Activated naive CD4-positive, alpha-beta T cell treated with anti-CD3 and anti-CD28 coated beads, Interleukin-2, amount 50 U/mL, for 72 hours (primary cell): ENCODE data around the gene TBC1D30. TPM values are rescaled to one million over a fixed set of nuclear protein-coding genes. Genes with fewer than 3 reads are reported as not detected.
"Not testable (repeated sequence)": the region's sequence is repeated elsewhere in the genome, so short reads cannot be mapped to it uniquely, and the experiment has no call there.

Experiments
- ATAC-seq, 2 donors: fragments of 150-1000 bp; cut with Tn5 transposase; 2 replicates each; pipeline ENCODE4 v1.10.0; 2021; ENCODE audit warnings: mild to moderate bottlenecking in 2 of 2, moderate library complexity in 2 of 2
- DNase-seq, 2 donors: peaks; one replicate each; pipeline ENCODE4 v3.0.0; 2021 to 2022; ENCODE audit warnings: low spot score in 2 of 2
- H3K27ac Mint-ChIP-seq, 2 donors: one replicate each; pipeline ENCODE4 v1.8.0; 2022; ENCODE audit warnings: mild to moderate bottlenecking in 2 of 2, mixed read lengths in 2 of 2
- H3K36me3 Mint-ChIP-seq, 2 donors: one replicate each; pipeline ENCODE4 v1.8.0; 2022; ENCODE audit warnings: mixed read lengths in 2 of 2
- H3K9me3 Mint-ChIP-seq, 2 donors: one replicate each; pipeline ENCODE4 v1.8.0; 2022; ENCODE audit warnings: mixed read lengths in 2 of 2
- total RNA-seq, 2 donors: library from RNA; stranded (reverse); gene quantifications; one replicate each; pipeline ENCODE4 v1.2.3, GENCODE V29; 2022

The TBC1D30 gene
- under 1 TPM; 0.27 to 0.41 TPM for total RNA-seq

GRCh38 chr12:64824500-64825142 is at the start of gene TBC1D30:
TSS of gene TBC1D30 (plus strand) at chr12:64824647. CDS start at chr12:64824880, 233 bp downstream.
- DNase-seq = peak in 1 of 2 donors; percentile 14
- Mint-ChIP-seq H3K27ac (no peak within 1 kb of the TSS), H3K9me3 (no peaks in the 10 kb centered on the region), H3K36me3 (peaks cover 0 to 7% of the 10 kb centered on the region in 2 donors)
- peak; percentile 51 to 70 for ATAC-seq

- Mint-ChIP-seq H3K36me3 (peaks cover 29 to 51% of the 10 kb centered on the region in 2 donors), H3K9me3 (peaks cover 25 to 29% of the 10 kb centered on the region in 2 donors)
- DNase-seq, H3K27ac Mint-ChIP-seq, ATAC-seq: not testable (repeated sequence)
Observed at GRCh38 chr12:64775147-64775736, 49.2 kb upstream of the TBC1D30 start.

GRCh38 chr12:64779354-64779974 is 45.0 kb upstream of the TBC1D30 start:
- Mint-ChIP-seq H3K36me3 (peaks cover 21 to 34% of the 10 kb centered on the region in 2 donors), H3K27ac (no peak overlapping the region), H3K9me3 (peaks cover 15 to 17% of the 10 kb centered on the region in 2 donors)
- DNase-seq (no peak), ATAC-seq (no peak)

- H3K27ac Mint-ChIP-seq = no peak overlapping the region
- DNase-seq = no peak
- H3K9me3 Mint-ChIP-seq = peaks cover 13 to 15% of the 10 kb centered on the region in 2 donors
- peaks cover 20 to 33% of the 10 kb centered on the region in 2 donors for H3K36me3 Mint-ChIP-seq
- ATAC-seq = no peak
Observed at GRCh38 chr12:64780132-64780530, 44.3 kb upstream of the TBC1D30 start.

DNA sequence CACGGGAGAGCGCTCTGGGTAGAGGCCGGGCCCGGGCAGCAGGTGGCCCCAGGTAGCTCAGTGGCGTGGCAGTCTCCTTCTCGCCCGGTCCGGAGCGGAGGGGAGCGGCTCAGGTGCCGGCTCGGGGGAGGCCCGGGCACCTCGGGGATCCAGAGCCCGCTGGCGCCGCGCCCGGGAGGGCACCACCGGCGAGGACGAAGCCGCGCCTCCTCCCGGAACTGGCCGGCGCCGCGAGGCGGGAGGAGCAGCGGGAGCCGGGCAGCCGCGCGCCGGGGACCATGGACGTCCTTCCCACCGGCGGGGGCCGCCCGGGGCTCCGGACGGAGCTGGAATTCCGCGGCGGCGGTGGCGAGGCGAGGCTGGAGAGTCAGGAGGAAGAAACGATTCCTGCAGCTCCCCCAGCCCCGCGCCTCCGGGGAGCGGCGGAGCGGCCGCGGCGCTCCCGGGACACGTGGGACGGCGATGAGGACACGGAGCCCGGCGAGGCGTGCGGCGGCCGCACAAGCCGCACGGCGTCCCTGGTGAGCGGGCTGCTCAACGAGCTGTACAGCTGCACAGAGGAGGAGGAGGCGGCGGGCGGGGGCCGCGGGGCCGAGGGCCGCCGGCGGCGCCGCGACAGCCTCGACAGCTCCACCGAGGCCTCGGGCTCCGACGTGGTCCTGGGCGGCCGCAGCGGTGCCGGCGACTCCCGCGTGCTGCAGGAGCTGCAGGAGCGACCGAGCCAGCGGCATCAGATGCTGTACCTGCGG is 43.7 kb upstream of the TBC1D30 start:
- no peak overlapping the region for H3K27ac Mint-ChIP-seq
- H3K36me3 Mint-ChIP-seq = peaks cover 14 to 27% of the 10 kb centered on the region in 2 donors
- peak in 1 of 2 donors; percentile 26 for DNase-seq

GRCh38 chr12:64781280-64782190 is 42.9 kb upstream of the TBC1D30 start:
- no peak overlapping the region for H3K27ac Mint-ChIP-seq
- peaks cover 0 to 4% of the 10 kb centered on the region in 2 donors for H3K9me3 Mint-ChIP-seq
- DNase-seq = no peak
- peak; percentile 46 to 55 for ATAC-seq
- H3K36me3 Mint-ChIP-seq = peaks cover 9 to 19% of the 10 kb centered on the region in 2 donors

More for the DNA sequence above, 43.7 kb upstream of the TBC1D30 start:
- peaks cover 7 to 10% of the 10 kb centered on the region in 2 donors for H3K9me3 Mint-ChIP-seq
- ATAC-seq = peak; percentile 66 to 74

DNA sequence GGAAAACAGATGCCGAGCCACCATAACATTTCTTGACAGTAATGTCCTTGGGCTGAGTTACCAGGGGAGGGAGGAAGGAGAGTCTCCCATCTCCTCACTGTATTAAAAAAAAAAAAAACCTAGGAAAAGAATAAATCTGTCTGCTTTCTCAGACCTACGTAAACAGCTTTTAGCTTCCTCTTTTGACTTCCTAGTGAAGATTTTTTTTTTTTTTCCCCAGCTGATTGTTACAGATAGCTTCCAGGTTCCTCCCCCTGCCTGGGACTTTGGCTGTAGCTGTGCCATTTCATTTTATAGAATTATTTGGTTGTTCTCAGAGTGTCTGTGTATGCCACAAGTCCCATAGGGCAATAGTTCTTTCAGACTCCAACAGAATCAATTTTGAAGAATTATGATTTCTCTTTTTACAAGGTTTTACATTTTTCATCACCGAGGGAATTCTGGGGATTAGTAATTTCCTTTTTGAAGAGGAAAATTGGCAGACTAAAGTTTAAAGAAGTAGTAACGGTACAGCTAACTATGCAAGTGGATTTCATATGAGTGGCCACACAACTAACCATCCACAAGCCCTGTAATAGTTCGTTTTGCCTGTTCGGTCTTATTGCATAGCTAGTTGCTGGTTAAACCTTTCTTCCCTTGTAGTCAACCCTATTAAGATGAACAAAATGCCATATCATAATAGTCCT is 42.1 kb upstream of the TBC1D30 start:
- Mint-ChIP-seq H3K9me3 (peaks cover 0 to 4% of the 10 kb centered on the region in 2 donors), H3K27ac (no peak overlapping the region), H3K36me3 (peaks cover 9 to 12% of the 10 kb centered on the region in 2 donors)
- no peak for ATAC-seq
- no peak for DNase-seq

GRCh38 chr12:64785838-64786237 is 38.6 kb upstream of the TBC1D30 start:
- ATAC-seq = no peak
- peaks cover 0 to 7% of the 10 kb centered on the region in 2 donors for H3K36me3 Mint-ChIP-seq
- H3K27ac Mint-ChIP-seq = no peak overlapping the region
- no peak for DNase-seq
- no peaks in the 10 kb centered on the region for H3K9me3 Mint-ChIP-seq

DNA sequence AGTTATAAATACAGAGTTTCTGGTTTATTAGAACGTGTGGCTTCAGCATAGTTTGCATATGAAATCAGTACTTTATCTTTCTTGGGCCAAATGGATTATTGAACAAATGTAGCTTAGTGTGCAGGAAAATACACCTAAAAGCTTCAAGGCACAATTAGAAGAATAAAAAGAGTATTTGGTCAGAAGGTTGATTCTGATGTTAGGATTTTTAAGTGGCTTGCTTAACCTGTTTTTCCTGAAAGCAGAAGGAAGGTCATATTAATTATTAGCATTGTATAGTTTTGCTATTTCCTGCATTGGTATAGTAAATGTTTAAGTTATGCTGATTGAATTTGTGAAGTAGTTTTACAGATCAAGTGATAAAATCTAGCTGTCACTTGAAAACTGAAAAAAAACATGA is 34.3 kb upstream of the TBC1D30 start:
- no peaks in the 10 kb centered on the region for H3K9me3 Mint-ChIP-seq
- ATAC-seq = no peak
- no peaks in the 10 kb centered on the region for H3K36me3 Mint-ChIP-seq

GRCh38 chr12:64791036-64791435 is 33.4 kb upstream of the TBC1D30 start:
- Mint-ChIP-seq H3K36me3 (no peaks in the 10 kb centered on the region), H3K27ac (no peak overlapping the region), H3K9me3 (no peaks in the 10 kb centered on the region)
- DNase-seq (no peak), ATAC-seq (no peak)

More for the DNA sequence above, 34.3 kb upstream of the TBC1D30 start:
- no peak overlapping the region for H3K27ac Mint-ChIP-seq
- no peak for DNase-seq

GRCh38 chr12:64792128-64792527 is 32.3 kb upstream of the TBC1D30 start:
- Mint-ChIP-seq H3K9me3 (no peaks in the 10 kb centered on the region), H3K27ac (no peak overlapping the region), H3K36me3 (no peaks in the 10 kb centered on the region)
- ATAC-seq = no peak
- DNase-seq = no peak

DNA sequence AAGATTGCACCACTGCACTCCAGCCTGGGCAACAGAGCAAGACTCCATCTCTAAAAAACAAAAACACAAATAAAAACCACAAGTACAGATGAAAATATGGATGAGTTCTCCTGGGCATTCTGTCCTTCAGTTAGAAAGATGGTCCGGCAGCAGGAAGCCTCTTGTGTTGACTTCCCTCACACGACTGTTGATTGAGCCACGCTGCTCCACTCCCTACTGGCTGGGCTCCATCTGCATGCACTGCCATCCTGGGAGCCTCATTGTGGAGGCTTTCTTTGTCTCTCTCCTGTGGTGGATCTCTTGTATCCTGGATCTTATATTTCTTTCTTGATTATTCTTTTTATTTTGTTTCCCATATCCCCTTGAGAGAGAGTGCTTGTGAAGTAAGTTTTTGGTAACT is 30.8 kb upstream of the TBC1D30 start:
- H3K9me3 Mint-ChIP-seq = no peaks in the 10 kb centered on the region
- H3K36me3 Mint-ChIP-seq = no peaks in the 10 kb centered on the region
- ATAC-seq = no peak
- DNase-seq = no peak
- H3K27ac Mint-ChIP-seq = no peak overlapping the region

GRCh38 chr12:64794305-64794704 is 30.1 kb upstream of the TBC1D30 start:
- no peaks in the 10 kb centered on the region for H3K9me3 Mint-ChIP-seq
- H3K27ac Mint-ChIP-seq = no peak overlapping the region
- DNase-seq (no peak), ATAC-seq (no peak)
- no peaks in the 10 kb centered on the region for H3K36me3 Mint-ChIP-seq

- Mint-ChIP-seq H3K36me3 (no peaks in the 10 kb centered on the region), H3K9me3 (no peaks in the 10 kb centered on the region), H3K27ac (no peak overlapping the region)
- ATAC-seq (peak; percentile 81 to 82), DNase-seq (peak in 1 of 2 donors; percentile 70)
Observed at GRCh38 chr12:64796205-64796845, 28.1 kb upstream of the TBC1D30 start.

GRCh38 chr12:64797156-64797555 is 27.3 kb upstream of the TBC1D30 start:
- ATAC-seq (no peak), DNase-seq (no peak)
- no peak overlapping the region for H3K27ac Mint-ChIP-seq
- no peaks in the 10 kb centered on the region for H3K36me3 Mint-ChIP-seq
- H3K9me3 Mint-ChIP-seq = no peaks in the 10 kb centered on the region
